ENCODE measurements around the gene DUOXA1. TPM values are rescaled to one million over a fixed set of nuclear protein-coding genes. Genes with fewer than 3 reads are reported as not detected.

Gene DUOXA1
- total RNA-seq, 1 donor from 2014 or later: not detected

GRCh38 chr15:45112591-45113379, 16.9 kb downstream of the DUOXA1 start:
- peak; percentile 49 for DNase-seq
- TF ChIP-seq, protein P1, sequence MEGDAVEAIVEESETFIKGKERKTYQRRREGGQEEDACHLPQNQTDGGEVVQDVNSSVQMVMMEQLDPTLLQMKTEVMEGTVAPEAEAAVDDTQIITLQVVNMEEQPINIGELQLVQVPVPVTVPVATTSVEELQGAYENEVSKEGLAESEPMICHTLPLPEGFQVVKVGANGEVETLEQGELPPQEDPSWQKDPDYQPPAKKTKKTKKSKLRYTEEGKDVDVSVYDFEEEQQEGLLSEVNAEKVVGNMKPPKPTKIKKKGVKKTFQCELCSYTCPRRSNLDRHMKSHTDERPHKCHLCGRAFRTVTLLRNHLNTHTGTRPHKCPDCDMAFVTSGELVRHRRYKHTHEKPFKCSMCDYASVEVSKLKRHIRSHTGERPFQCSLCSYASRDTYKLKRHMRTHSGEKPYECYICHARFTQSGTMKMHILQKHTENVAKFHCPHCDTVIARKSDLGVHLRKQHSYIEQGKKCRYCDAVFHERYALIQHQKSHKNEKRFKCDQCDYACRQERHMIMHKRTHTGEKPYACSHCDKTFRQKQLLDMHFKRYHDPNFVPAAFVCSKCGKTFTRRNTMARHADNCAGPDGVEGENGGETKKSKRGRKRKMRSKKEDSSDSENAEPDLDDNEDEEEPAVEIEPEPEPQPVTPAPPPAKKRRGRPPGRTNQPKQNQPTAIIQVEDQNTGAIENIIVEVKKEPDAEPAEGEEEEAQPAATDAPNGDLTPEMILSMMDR (IDR thresholded peaks at IDR 0.05; ENCODE audit: partially characterized antibody, unreplicated experiment): no peak
- Mint-ChIP-seq H3K4me3 (ENCODE audit: unreplicated experiment) (peak overlapping the region; percentile 57), H3K27me3 (ENCODE audit: unreplicated experiment) (peaks cover 52% of the 10 kb centered on the region), H3K9me3 (ENCODE audit: unreplicated experiment) (peaks cover 8% of the 10 kb centered on the region), H3K36me3 (ENCODE audit: unreplicated experiment) (no peaks in the 10 kb centered on the region), H3K27ac (ENCODE audit: unreplicated experiment) (no peak overlapping the region), H3K4me1 (ENCODE audit: low read depth, unreplicated experiment) (no peaks in the 10 kb centered on the region)

DNA sequence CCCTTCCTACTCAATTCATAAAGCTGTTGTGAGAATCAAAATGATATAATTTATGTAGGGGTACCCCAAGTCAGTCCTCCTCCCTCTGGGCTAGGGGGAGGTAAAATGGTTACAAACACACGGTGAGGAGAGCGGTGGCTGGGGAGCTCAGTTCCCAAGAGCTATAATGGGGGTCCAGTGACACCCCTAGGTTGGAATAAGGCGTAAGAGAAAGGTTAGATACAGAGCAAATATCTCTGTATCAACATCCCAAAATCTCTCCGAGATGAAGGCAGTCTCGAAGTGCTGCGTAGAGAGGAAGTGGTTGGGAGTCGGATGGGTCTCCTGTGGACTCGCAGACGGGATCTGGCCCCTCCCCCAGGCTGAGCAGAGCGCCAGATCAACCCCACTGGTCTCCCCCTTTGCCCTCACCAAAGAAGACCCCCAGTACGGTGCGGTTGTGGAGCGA, 17.5 kb downstream of the DUOXA1 start:
- H3K36me3 Mint-ChIP-seq (ENCODE audit: unreplicated experiment): no peaks in the 10 kb centered on the region
- DNase-seq: no peak
- H3K9me3 Mint-ChIP-seq (ENCODE audit: unreplicated experiment): peaks cover 8% of the 10 kb centered on the region
- H3K4me3 Mint-ChIP-seq (ENCODE audit: unreplicated experiment): peak overlapping the region; percentile 57
- H3K27me3 Mint-ChIP-seq (ENCODE audit: unreplicated experiment): peaks cover 45% of the 10 kb centered on the region
- no peaks in the 10 kb centered on the region for H3K4me1 Mint-ChIP-seq (ENCODE audit: low read depth, unreplicated experiment)
- no peak overlapping the region for H3K27ac Mint-ChIP-seq (ENCODE audit: unreplicated experiment)
- TF ChIP-seq, protein P1 (IDR thresholded peaks at IDR 0.05; ENCODE audit: partially characterized antibody, unreplicated experiment): no peak

DNA sequence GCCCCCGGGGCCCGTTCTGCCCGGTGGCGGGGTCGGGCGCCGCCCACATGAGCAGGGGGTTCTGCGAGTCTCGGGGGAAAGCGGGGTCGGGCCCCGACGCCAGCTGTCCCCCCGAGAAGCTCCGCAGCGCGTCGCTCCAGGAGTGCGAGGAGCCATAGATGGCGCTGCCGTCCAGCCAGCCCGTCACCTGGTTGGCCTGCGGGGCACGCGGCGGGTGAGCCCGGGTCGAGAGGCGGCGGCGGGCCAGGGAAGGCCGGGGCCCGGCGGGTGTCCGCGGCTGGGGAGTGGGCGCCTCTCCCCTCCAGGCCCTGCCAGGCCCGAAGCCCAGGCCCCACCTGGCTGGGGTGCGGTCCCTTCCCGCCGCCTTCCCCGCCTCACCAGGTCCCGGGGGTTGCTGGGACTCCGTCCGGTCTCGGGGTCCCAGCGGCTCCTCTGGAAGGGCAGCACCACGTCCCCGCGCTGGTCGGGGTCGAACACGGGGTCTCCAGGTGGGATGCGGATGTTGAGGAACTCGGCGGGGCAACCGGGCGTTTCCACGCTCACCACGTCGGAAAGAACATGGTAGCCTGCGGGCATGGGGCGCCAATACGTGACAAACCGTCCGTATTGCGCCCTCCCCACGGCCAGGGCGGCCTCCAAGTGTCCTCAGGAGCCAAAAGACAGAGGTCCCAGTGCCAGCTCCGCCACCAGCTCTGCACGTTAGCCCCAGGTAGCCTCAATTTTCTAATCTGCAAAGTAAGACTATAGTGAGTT, 18.1 kb downstream of the DUOXA1 start:
- TF ChIP-seq, protein P1 (IDR thresholded peaks at IDR 0.05; ENCODE audit: partially characterized antibody, unreplicated experiment): no peak
- Mint-ChIP-seq H3K4me3 (ENCODE audit: unreplicated experiment) (peak overlapping the region; percentile 57), H3K9me3 (ENCODE audit: unreplicated experiment) (peaks cover 8% of the 10 kb centered on the region), H3K4me1 (ENCODE audit: low read depth, unreplicated experiment) (no peaks in the 10 kb centered on the region), H3K36me3 (ENCODE audit: unreplicated experiment) (no peaks in the 10 kb centered on the region), H3K27ac (ENCODE audit: unreplicated experiment) (no peak overlapping the region), H3K27me3 (ENCODE audit: unreplicated experiment) (peaks cover 44% of the 10 kb centered on the region)
- DNase-seq: no peak

DNA sequence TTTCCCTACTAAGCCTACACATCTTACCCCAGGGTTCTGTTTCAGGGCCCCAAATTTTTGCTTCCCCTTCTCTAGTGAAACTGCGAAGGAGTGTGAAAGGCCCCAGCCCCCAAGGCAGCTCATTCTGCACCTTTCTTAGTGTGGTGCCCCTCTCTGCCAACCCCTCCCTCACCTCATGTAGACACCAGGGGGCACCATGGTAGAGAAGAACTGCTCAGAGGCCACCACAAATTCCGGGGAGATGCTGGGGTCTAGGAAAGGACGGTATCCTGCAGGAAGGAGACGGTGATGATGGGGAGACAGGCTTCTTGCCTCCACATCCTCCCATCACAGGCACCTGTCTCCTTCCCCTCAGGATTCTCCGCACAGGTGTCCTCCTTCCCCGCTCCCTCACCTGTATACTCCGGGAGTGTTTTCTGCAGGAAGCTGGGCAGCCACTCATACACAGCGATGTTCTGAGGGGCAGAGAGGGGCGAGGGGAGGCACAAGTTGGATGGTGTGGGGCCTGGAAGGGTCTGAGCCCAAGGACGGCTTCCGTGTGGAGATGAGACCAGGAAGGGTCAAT, 19.3 kb downstream of the DUOXA1 start:
- peaks cover 5% of the 10 kb centered on the region for H3K9me3 Mint-ChIP-seq (ENCODE audit: unreplicated experiment)
- no peak overlapping the region for H3K27ac Mint-ChIP-seq (ENCODE audit: unreplicated experiment)
- no peak overlapping the region for H3K4me3 Mint-ChIP-seq (ENCODE audit: unreplicated experiment)
- no peaks in the 10 kb centered on the region for H3K4me1 Mint-ChIP-seq (ENCODE audit: low read depth, unreplicated experiment)
- DNase-seq: no peak
- H3K36me3 Mint-ChIP-seq (ENCODE audit: unreplicated experiment): no peaks in the 10 kb centered on the region
- TF ChIP-seq, protein P1 (IDR thresholded peaks at IDR 0.05; ENCODE audit: partially characterized antibody, unreplicated experiment): no peak
- H3K27me3 Mint-ChIP-seq (ENCODE audit: unreplicated experiment): peaks cover 34% of the 10 kb centered on the region
